Upper lobe of left lung (tissue), 4 donors: Measurements from ENCODE around the gene PKMYT1.

ENCODE experiments used
- POLR2A ChIP-seq, 4 donors: fragments of 450-650 bp; IDR thresholded peaks; one replicate each; pipeline ENCODE4 v1.5.1; 2016 to 2017; ENCODE audit warnings: antibody characterized with exemption in 4 of 4, mild to moderate bottlenecking in 2 of 4
- POLR2AphosphoS5 ChIP-seq, 2 donors: sonication (generic); formaldehyde crosslinking; IDR thresholded peaks; one replicate each; pipeline ENCODE4 v1.5.1; 2017; ENCODE audit warnings: antibody characterized with exemption in 2 of 2
- TF ChIP-seq, protein P1 (sequence below), 6 experiments: fragments of 450-650 bp in 4 of 6; fragments of 200-600 bp in 2 of 6; sonication (generic) in 2 of 6; IDR thresholded peaks; one replicate each; pipeline ENCODE4 v1.5.1; 2016 to 2019; ENCODE audit warnings: antibody characterized with exemption in 6 of 6

DNA sequence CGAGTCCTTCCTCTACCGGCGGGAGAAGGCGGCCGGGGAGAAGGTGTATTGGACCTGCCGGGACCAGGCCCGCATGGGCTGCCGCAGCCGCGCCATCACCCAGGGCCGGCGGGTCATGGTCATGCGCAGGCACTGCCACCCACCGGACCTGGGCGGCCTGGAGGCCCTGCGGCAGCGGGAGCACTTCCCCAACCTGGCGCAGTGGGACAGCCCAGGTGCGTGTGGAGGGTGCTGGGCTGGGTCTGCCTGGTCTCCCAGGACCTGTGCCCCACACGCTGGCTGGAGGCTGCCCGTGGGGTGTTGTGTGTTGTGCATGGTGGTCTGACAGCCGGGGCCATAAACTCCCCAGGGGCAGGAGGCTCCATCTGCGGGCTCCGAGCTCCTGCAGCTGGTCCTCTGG lies 43.1 kb downstream of the PKMYT1 start:
- TF ChIP-seq, protein P1, sequence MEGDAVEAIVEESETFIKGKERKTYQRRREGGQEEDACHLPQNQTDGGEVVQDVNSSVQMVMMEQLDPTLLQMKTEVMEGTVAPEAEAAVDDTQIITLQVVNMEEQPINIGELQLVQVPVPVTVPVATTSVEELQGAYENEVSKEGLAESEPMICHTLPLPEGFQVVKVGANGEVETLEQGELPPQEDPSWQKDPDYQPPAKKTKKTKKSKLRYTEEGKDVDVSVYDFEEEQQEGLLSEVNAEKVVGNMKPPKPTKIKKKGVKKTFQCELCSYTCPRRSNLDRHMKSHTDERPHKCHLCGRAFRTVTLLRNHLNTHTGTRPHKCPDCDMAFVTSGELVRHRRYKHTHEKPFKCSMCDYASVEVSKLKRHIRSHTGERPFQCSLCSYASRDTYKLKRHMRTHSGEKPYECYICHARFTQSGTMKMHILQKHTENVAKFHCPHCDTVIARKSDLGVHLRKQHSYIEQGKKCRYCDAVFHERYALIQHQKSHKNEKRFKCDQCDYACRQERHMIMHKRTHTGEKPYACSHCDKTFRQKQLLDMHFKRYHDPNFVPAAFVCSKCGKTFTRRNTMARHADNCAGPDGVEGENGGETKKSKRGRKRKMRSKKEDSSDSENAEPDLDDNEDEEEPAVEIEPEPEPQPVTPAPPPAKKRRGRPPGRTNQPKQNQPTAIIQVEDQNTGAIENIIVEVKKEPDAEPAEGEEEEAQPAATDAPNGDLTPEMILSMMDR (IDR thresholded peaks at IDR 0.05): no peak
- TF ChIP-seq POLR2AphosphoS5 (IDR thresholded peaks at IDR 0.05) (no peak), POLR2A (IDR thresholded peaks at IDR 0.05) (no peak)
